SK-N-SH treated with all-trans-retinoic acid at 6 μM for 48 hours (cell line): ENCODE results near the gene ABCA8.

Experiments
- ATAC-seq: fragments of 200-7000 bp; cut with Tn5 transposase; 3 replicates; pipeline ENCODE4 v1.9.1; 2020; ENCODE audit warnings: mild to moderate bottlenecking, moderate library complexity
- ARNTL ChIP-seq: fragments of 450-650 bp; formaldehyde crosslinking; IDR thresholded peaks from 2 replicates; pipeline ENCODE4 v1.5.0; 2020; ENCODE audit warnings: low read depth, mild to moderate bottlenecking, moderate library complexity, borderline replicate concordance
- BACH2 ChIP-seq: fragments of 250-450 bp; sonication (Bioruptor Pico); IDR thresholded peaks from 2 replicates; pipeline ENCODE4 v1.9.0; 2021; ENCODE audit warnings: mild to moderate bottlenecking, borderline replicate concordance
- CREB5 ChIP-seq: fragments of 250-450 bp; sonication (Bioruptor Pico); IDR thresholded peaks from 2 replicates; pipeline ENCODE4 v1.5.1; 2020; ENCODE audit warnings: low read depth, mild to moderate bottlenecking, moderate library complexity
- CSRNP3 ChIP-seq: fragments of 250-450 bp; sonication (Bioruptor Pico); IDR thresholded peaks from 2 replicates; pipeline ENCODE4 v1.5.1; 2021; ENCODE audit warnings: mild to moderate bottlenecking, moderate library complexity
- ESRRG ChIP-seq: fragments of 250-450 bp; sonication (Bioruptor Pico); IDR thresholded peaks from 2 replicates; pipeline ENCODE4 v1.6.1; 2021; ENCODE audit warnings: mild to moderate bottlenecking
- GLIS3 ChIP-seq: fragments of 250-450 bp; sonication (Bioruptor Pico); IDR thresholded peaks from 2 replicates; pipeline ENCODE4 v1.5.0; 2020; ENCODE audit warnings: mild to moderate bottlenecking, moderate library complexity
- ISL1 ChIP-seq: fragments of 250-450 bp; sonication (Bioruptor Pico); IDR thresholded peaks from 2 replicates; pipeline ENCODE4 v2.1.2; 2022; ENCODE audit warnings: mild to moderate bottlenecking, moderate library complexity
- OSR1 ChIP-seq: fragments of 250-450 bp; sonication (Bioruptor Pico); IDR thresholded peaks from 2 replicates; pipeline ENCODE4 v1.8.0; 2022; ENCODE audit warnings: moderate library complexity, mild to moderate bottlenecking, inconsistent platforms
- PATZ1 ChIP-seq: fragments of 250-450 bp; sonication (Bioruptor Pico); IDR thresholded peaks from 2 replicates; pipeline ENCODE4 v1.8.0; 2020; ENCODE audit warnings: mild to moderate bottlenecking, moderate library complexity, borderline replicate concordance
- PPARA ChIP-seq: fragments of 250-450 bp; sonication (Bioruptor Pico); IDR thresholded peaks from 2 replicates; pipeline ENCODE4 v1.5.0; 2020; ENCODE audit warnings: mild to moderate bottlenecking, borderline replicate concordance
- RARB ChIP-seq: fragments of 250-450 bp; sonication (Bioruptor Pico); IDR thresholded peaks from 2 replicates; pipeline ENCODE4 v1.8.0; 2021; ENCODE audit warnings: mild to moderate bottlenecking, moderate library complexity
- TSHZ2 ChIP-seq: fragments of 250-450 bp; sonication (Bioruptor Pico); IDR thresholded peaks from 2 replicates; pipeline ENCODE4 v1.5.0; 2020; ENCODE audit warnings: mild to moderate bottlenecking, moderate library complexity
- ZC3H10 ChIP-seq: fragments of 250-450 bp; sonication (Bioruptor Pico); IDR thresholded peaks from 2 replicates; pipeline ENCODE4 v1.5.1; 2021; ENCODE audit warnings: mild to moderate bottlenecking, moderate library complexity
- ZFP3 ChIP-seq: fragments of 250-450 bp; sonication (Bioruptor Pico); IDR thresholded peaks from 2 replicates; pipeline ENCODE4 v1.5.0; 2020; ENCODE audit warnings: mild to moderate bottlenecking, moderate library complexity
- ZNF565 ChIP-seq: fragments of 450-650 bp; formaldehyde crosslinking; conservative IDR thresholded peaks from 2 replicates; pipeline ENCODE4 v1.5.0; 2020; ENCODE audit warnings: low read depth, mild to moderate bottlenecking, moderate library complexity
- ZNF70 ChIP-seq: fragments of 450-650 bp; formaldehyde crosslinking; IDR thresholded peaks from 2 replicates; pipeline ENCODE4 v1.5.0; 2020; ENCODE audit warnings: mild to moderate bottlenecking, moderate library complexity
- ZNF8 ChIP-seq: fragments of 450-650 bp; formaldehyde crosslinking; IDR thresholded peaks from 2 replicates; pipeline ENCODE4 v1.5.0; 2020; ENCODE audit warnings: mild to moderate bottlenecking, moderate library complexity

The ABCA8 gene

GRCh38 chr17:68854452-68854851, 100.7 kb downstream of the ABCA8 start (continued):
- TF ChIP-seq ESRRG (CRISPR knock-in tag) (no peak), RARB (CRISPR knock-in tag) (no peak), PPARA (CRISPR knock-in tag) (no peak), ISL1 (CRISPR knock-in tag) (no peak), ARNTL (CRISPR knock-in tag) (no peak), ZNF565 (CRISPR knock-in tag) (no peak), ZNF8 (CRISPR knock-in tag) (no peak), GLIS3 (CRISPR knock-in tag) (no peak), OSR1 (no peak), ZC3H10 (CRISPR knock-in tag) (no peak), CREB5 (no peak), ZFP3 (no peak), BACH2 (no peak), ZNF70 (CRISPR knock-in tag) (no peak), CSRNP3 (CRISPR knock-in tag) (no peak)
- TF ChIP-seq, all 23 proteins: peak for 0

GRCh38 chr17:68853439-68853838, 101.8 kb downstream of the ABCA8 start:
- TF ChIP-seq PATZ1 (CRISPR knock-in tag) (no peak), ZFP3 (no peak), ZNF8 (CRISPR knock-in tag) (no peak), ZNF565 (CRISPR knock-in tag) (no peak), TSHZ2 (CRISPR knock-in tag) (no peak), PPARA (CRISPR knock-in tag) (no peak), RARB (CRISPR knock-in tag) (no peak), GLIS3 (CRISPR knock-in tag) (no peak), CREB5 (no peak), ISL1 (CRISPR knock-in tag) (no peak), CSRNP3 (CRISPR knock-in tag) (no peak), ARNTL (CRISPR knock-in tag) (no peak)
- no peak; the same call in 2 of the 3 replicates for ATAC-seq

GRCh38 chr17:68853036-68853435, 102.2 kb downstream of the ABCA8 start:
- no peak for ATAC-seq
- TF ChIP-seq TSHZ2 (CRISPR knock-in tag) (no peak), ESRRG (CRISPR knock-in tag) (no peak), BACH2 (no peak), ARNTL (CRISPR knock-in tag) (no peak), ZNF8 (CRISPR knock-in tag) (no peak), ZNF565 (CRISPR knock-in tag) (no peak), GLIS3 (CRISPR knock-in tag) (no peak), CREB5 (no peak), RARB (CRISPR knock-in tag) (no peak), ZFP3 (no peak), ZC3H10 (CRISPR knock-in tag) (no peak), OSR1 (no peak), ZNF70 (CRISPR knock-in tag) (no peak)
